ENCODE data around the gene AS3MT.

The AS3MT gene

DNA sequence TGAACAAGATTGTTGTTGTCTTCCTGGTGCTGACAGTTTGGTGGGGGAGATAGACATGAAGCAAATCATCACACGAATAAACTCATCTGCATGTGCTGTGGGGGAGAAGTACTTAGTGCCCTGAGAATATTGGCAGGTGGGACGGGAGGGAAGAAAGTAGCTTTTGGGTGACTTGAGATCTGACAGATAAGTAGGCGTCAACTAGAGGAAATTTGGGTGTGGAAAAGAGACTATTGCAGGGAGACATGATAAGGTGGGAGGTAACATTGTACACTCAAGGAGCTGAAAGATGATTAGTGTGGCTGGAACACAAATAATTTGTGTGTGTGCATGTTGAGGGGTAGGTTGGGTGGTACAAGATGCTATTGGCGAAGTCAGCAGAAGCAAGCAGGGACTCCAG lies 78.9 kb downstream of the AS3MT start:
- H3K9ac ChIP-seq (ENCODE audit: low read depth, low read length), result no peak overlapping the region
- 90% methylated on average over 4 of the region's 4 CpGs for WGBS
- no peaks in the 10 kb centered on the region for H3K36me3 ChIP-seq (ENCODE audit: insufficient read depth, low read length)
- peaks cover 12% of the 10 kb centered on the region; the same call in 1 of the 2 replicates for H3K4me1 ChIP-seq (ENCODE audit: insufficient read depth, low read length)
- H3K9me3 ChIP-seq (ENCODE audit: insufficient read depth, low read depth, low read length), result no peaks in the 10 kb centered on the region
- H3K27ac ChIP-seq (ENCODE audit: low read depth, low read length), result no peak overlapping the region
- H3K4me3 ChIP-seq (ENCODE audit: low read length), result no peak overlapping the region
- no peaks in the 10 kb centered on the region for H3K27me3 ChIP-seq (ENCODE audit: insufficient read depth, low read length)

DNA sequence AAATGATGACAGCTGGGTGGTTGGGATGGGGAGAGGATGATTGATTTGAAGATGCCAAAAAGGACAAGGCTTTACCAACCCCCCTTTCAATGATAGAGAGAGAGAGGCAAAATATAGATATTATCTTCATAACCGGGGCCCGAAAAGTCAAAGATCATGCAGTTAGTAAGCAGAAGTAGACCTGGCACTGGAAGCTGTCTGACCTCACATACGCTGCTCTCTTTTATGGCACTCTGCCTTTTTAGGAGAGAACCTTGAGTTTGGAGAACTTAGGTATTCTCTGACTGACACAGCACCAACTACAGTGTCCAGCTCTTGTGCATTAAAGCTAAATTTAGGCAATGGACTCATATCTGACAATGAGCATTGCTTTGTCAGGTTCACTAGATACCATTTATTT lies 79.5 kb downstream of the AS3MT start:
- H3K27ac ChIP-seq (ENCODE audit: low read depth, low read length), result no peak overlapping the region
- 93% methylated on average over 3 of the region's 3 CpGs for WGBS

DNA sequence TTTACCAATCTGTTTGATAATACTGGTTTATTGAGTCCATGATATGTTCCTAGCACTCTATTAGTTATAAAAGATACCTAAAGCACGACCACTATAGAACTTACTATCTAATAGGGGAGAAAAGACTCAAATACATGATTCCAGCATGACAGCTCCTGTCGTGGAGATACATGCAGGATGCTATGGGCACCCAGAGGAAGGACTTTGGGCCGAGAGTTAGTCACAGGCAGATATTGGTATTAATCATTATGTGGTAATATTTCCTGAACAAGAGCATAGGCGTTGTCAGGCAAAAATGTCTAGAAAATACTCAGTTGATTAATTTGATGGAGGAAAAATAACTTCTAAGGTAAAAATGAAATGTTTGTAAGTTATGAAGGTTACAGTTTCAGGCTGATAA lies 80.6 kb downstream of the AS3MT start:
- no peaks in the 10 kb centered on the region for H3K27me3 ChIP-seq (ENCODE audit: insufficient read depth, low read length)
- peaks cover 12% of the 10 kb centered on the region; the same call in 1 of the 2 replicates for H3K4me1 ChIP-seq (ENCODE audit: insufficient read depth, low read length)
- WGBS, result 97% methylated on average over 4 of the region's 4 CpGs
- H3K9ac ChIP-seq (ENCODE audit: low read depth, low read length), result no peak overlapping the region
- no peak overlapping the region for H3K27ac ChIP-seq (ENCODE audit: low read depth, low read length)
- no peaks in the 10 kb centered on the region for H3K9me3 ChIP-seq (ENCODE audit: insufficient read depth, low read depth, low read length)
- H3K4me3 ChIP-seq (ENCODE audit: low read length), result no peak overlapping the region
- no peaks in the 10 kb centered on the region for H3K36me3 ChIP-seq (ENCODE audit: insufficient read depth, low read length)

More for the DNA sequence above, 79.5 kb downstream of the AS3MT start:
- Histone ChIP-seq H3K4me1 (ENCODE audit: insufficient read depth, low read length) (peaks cover 12% of the 10 kb centered on the region; the same call in 1 of the 2 replicates), H3K27me3 (ENCODE audit: insufficient read depth, low read length) (no peaks in the 10 kb centered on the region), H3K4me3 (ENCODE audit: low read length) (no peak overlapping the region), H3K9me3 (ENCODE audit: insufficient read depth, low read depth, low read length) (no peaks in the 10 kb centered on the region), H3K9ac (ENCODE audit: low read depth, low read length) (no peak overlapping the region), H3K36me3 (ENCODE audit: insufficient read depth, low read length) (no peaks in the 10 kb centered on the region)

DNA sequence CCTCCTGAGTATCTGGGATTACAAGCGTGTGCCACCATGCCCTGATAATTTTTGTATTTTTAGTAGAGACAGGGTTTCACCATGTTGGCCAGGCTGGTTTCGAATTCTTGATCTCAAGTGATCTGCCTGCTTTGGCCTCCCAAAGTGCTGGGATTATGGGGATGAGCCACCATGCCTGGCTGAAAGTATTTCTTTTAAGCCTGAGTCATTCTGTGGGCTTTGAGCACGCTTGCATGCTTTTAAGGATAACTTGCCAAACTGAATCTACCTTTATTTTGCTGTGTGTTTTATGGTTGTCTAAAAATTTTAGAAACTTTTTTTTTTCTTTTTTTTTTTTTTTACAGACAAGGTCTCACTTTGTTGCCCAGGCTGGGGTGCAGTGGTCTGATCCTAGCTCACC lies 82.0 kb downstream of the AS3MT start:
- Histone ChIP-seq H3K4me1 (ENCODE audit: insufficient read depth, low read length) (no peaks in the 10 kb centered on the region), H3K9ac (ENCODE audit: low read depth, low read length) (no peak overlapping the region), H3K4me3 (ENCODE audit: low read length) (no peak overlapping the region), H3K27me3 (ENCODE audit: insufficient read depth, low read length) (no peaks in the 10 kb centered on the region), H3K27ac (ENCODE audit: low read depth, low read length) (no peak overlapping the region), H3K9me3 (ENCODE audit: insufficient read depth, low read depth, low read length) (no peaks in the 10 kb centered on the region), H3K36me3 (ENCODE audit: insufficient read depth, low read length) (no peaks in the 10 kb centered on the region)
- WGBS, result 95% methylated on average over 3 of the region's 3 CpGs

Measured in HUES64 (cell line).